ENCODE measurements around the gene CLDN10. TPM values are rescaled to one million over a fixed set of nuclear protein-coding genes. Genes with fewer than 3 reads are reported as not detected.

The CLDN10 gene
- not detected in 2 replicates for total RNA-seq

- H3K4me1 Mint-ChIP-seq, result peaks cover 12% of the 10 kb centered on the region
- H3K9me3 Mint-ChIP-seq, result no peaks in the 10 kb centered on the region
- peaks cover 47% of the 10 kb centered on the region for H3K27me3 Mint-ChIP-seq
- POLR2A ChIA-PET, result no interaction called here
- H3K36me3 Mint-ChIP-seq (ENCODE audit: low read depth), result no peaks in the 10 kb centered on the region
- CTCF ChIA-PET, result no interaction called here
- no peak within 1 kb of the TSS for H3K27ac Mint-ChIP-seq
- intact Hi-C loops (cut with micrococcal nuclease), result loop anchor here (1.0 kb wide), 1 partner anchor 15 kb away; no protein-coding TSS in a partner anchor
- DNase-seq (no peak), ATAC-seq (ENCODE audit: low read depth) (no peak)
- no peak within 1 kb of the TSS for H3K4me3 Mint-ChIP-seq
- TF ChIP-seq, protein P1, sequence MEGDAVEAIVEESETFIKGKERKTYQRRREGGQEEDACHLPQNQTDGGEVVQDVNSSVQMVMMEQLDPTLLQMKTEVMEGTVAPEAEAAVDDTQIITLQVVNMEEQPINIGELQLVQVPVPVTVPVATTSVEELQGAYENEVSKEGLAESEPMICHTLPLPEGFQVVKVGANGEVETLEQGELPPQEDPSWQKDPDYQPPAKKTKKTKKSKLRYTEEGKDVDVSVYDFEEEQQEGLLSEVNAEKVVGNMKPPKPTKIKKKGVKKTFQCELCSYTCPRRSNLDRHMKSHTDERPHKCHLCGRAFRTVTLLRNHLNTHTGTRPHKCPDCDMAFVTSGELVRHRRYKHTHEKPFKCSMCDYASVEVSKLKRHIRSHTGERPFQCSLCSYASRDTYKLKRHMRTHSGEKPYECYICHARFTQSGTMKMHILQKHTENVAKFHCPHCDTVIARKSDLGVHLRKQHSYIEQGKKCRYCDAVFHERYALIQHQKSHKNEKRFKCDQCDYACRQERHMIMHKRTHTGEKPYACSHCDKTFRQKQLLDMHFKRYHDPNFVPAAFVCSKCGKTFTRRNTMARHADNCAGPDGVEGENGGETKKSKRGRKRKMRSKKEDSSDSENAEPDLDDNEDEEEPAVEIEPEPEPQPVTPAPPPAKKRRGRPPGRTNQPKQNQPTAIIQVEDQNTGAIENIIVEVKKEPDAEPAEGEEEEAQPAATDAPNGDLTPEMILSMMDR (IDR thresholded peaks at IDR 0.05), result no peak
Observed at GRCh38 chr13:95552539-95553441, at the start of gene CLDN10. CLDN10 (plus strand) TSS chr13:95552720; CDS start chr13:95552754, 34 bp downstream.

DNA sequence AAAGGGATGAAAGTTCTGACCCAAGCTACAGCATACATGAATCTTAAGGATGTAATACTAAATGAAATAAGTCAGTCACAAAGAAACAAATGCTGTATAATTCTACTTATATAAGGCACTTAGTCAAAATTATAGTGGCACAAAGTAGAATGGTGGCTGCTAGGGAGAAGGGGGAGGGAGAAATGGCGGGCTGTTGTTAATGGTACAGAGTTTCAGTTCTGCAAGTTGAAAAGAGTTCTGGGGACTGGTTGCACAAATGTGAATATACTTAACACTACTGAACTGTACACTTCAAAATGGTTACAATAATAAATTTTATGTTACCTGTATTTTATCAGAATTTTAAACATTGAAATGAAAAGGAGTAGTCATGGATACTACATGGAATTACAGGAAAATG lies 48.9 kb upstream of the CLDN10 start:
- H3K4me1 Mint-ChIP-seq, result no peaks in the 10 kb centered on the region
- DNase-seq, result no peak
- no peak overlapping the region for H3K4me3 Mint-ChIP-seq
- ChIA-PET POLR2A (no interaction called here), CTCF (no interaction called here)
- intact Hi-C loops (cut with micrococcal nuclease), result no loop called here
- no peak overlapping the region for H3K27ac Mint-ChIP-seq
- peaks cover 2% of the 10 kb centered on the region for H3K27me3 Mint-ChIP-seq
- H3K36me3 Mint-ChIP-seq (ENCODE audit: low read depth), result no peaks in the 10 kb centered on the region
- H3K9me3 Mint-ChIP-seq, result peaks cover 12% of the 10 kb centered on the region
- TF ChIP-seq, protein P1 (IDR thresholded peaks at IDR 0.05), result no peak
- ATAC-seq (ENCODE audit: low read depth), result no peak

GRCh38 chr13:95505265-95505664 lies 47.3 kb upstream of the CLDN10 start:
- Mint-ChIP-seq H3K9me3 (peaks cover 9% of the 10 kb centered on the region), H3K27ac (no peak overlapping the region), H3K36me3 (ENCODE audit: low read depth) (no peaks in the 10 kb centered on the region), H3K27me3 (peaks cover 2% of the 10 kb centered on the region), H3K4me1 (no peaks in the 10 kb centered on the region), H3K4me3 (no peak overlapping the region)
- POLR2A ChIA-PET, result no interaction called here
- TF ChIP-seq, protein P1 (IDR thresholded peaks at IDR 0.05), result no peak
- ATAC-seq (ENCODE audit: low read depth), result no peak
- no peak for DNase-seq
- CTCF ChIA-PET, result no interaction called here
- intact Hi-C loops (cut with micrococcal nuclease), result no loop called here

DNA sequence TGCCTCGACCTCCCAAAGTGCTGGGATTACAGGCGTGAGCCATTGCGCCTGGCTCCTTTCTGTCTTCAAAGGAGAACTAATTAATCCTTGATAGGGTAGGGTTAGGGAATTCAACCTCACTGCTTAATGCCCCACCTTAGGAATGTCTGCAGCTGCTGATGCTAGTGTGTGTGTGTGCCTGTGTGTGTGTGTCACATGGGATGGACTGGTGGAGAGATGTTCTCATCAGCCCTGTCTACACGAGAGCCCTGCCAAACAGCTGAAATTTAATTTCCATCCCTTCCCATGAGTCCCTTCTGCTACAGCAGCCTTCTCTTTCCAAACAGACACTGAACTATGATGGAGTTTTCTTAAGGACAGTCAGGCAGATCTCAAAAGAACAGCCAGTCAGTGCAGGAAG lies 46.5 kb upstream of the CLDN10 start:
- Mint-ChIP-seq H3K4me1 (no peaks in the 10 kb centered on the region), H3K36me3 (ENCODE audit: low read depth) (no peaks in the 10 kb centered on the region), H3K27me3 (peaks cover 2% of the 10 kb centered on the region), H3K27ac (no peak overlapping the region), H3K4me3 (no peak overlapping the region), H3K9me3 (peaks cover 6% of the 10 kb centered on the region)
- CTCF ChIA-PET, result no interaction called here
- DNase-seq (no peak), ATAC-seq (ENCODE audit: low read depth) (no peak)
- intact Hi-C loops (cut with micrococcal nuclease), result no loop called here
- TF ChIP-seq, protein P1 (IDR thresholded peaks at IDR 0.05), result no peak
- POLR2A ChIA-PET, result no interaction called here

DNA sequence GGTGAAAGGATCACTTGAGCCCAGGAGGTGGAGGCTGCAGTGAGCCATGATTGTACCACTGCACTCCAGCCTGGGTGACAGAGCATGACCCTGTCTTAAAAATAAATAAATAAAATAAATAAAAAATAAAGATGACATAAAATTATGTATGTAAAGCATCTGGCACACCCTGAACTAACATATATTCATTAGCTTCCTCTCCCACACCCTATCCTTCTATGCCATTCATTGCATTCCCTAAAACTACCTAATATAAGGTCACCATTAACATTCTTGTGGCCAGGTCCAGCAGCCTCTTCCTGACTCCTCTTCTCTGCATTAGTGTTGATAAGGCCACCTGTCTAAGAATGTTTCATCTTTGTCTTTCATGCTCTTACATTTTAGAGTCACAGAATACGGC lies 44.5 kb upstream of the CLDN10 start:
- POLR2A ChIA-PET, result no interaction called here

More for the DNA sequence above, 44.5 kb upstream of the CLDN10 start:
- intact Hi-C loops (cut with micrococcal nuclease), result no loop called here
- no peaks in the 10 kb centered on the region for H3K4me1 Mint-ChIP-seq
- H3K27me3 Mint-ChIP-seq, result peaks cover 2% of the 10 kb centered on the region
- no peak for DNase-seq
- H3K9me3 Mint-ChIP-seq, result no peaks in the 10 kb centered on the region
- no peaks in the 10 kb centered on the region for H3K36me3 Mint-ChIP-seq (ENCODE audit: low read depth)
- ATAC-seq (ENCODE audit: low read depth), result no peak
- H3K27ac Mint-ChIP-seq, result no peak overlapping the region
- no peak overlapping the region for H3K4me3 Mint-ChIP-seq
- TF ChIP-seq, protein P1 (IDR thresholded peaks at IDR 0.05), result no peak
- CTCF ChIA-PET, result no interaction called here

Measured in activated B cell treated with CpG ODN at 0.5 μM for 24 hours (primary cell).